Measurements from ENCODE around the gene HS6ST2.

HS6ST2 gene

DNA sequence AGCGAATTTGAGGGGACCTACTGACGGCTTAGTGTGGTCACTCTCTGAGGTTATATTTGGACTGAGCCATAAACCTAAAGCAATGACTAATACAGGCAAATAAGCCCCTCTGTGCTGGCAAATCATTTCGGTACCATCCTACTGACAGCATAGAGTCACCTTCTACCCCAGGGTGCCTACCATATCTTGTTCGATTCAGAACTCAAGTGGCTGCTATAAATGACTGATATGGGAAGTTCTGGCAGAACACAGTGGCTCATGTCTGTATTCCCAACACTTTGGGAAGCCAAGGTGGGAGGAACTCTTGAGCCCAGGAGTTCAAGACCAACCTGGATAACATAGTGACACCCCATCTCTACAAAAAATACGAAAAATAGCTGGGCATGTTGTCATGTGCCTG lies 243.5 kb downstream of the HS6ST2 start:
- ChIA-PET CTCF (interaction anchor here (1.1 kb wide), 1 partner anchor 80 kb away, joined by 3 read pairs; no protein-coding TSS in a partner anchor), POLR2A (no interaction called here)
- H3K9me3 ChIP-seq (ENCODE audit: control insufficient read depth, insufficient read depth, low read depth, low read length), result no peaks in the 10 kb centered on the region
- TF ChIP-seq, protein P1, sequence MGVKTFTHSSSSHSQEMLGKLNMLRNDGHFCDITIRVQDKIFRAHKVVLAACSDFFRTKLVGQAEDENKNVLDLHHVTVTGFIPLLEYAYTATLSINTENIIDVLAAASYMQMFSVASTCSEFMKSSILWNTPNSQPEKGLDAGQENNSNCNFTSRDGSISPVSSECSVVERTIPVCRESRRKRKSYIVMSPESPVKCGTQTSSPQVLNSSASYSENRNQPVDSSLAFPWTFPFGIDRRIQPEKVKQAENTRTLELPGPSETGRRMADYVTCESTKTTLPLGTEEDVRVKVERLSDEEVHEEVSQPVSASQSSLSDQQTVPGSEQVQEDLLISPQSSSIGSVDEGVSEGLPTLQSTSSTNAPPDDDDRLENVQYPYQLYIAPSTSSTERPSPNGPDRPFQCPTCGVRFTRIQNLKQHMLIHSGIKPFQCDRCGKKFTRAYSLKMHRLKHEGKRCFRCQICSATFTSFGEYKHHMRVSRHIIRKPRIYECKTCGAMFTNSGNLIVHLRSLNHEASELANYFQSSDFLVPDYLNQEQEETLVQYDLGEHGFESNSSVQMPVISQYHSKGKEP (tag by site-specific recombination; IDR thresholded peaks at IDR 0.05), result no peak
- no peak for TF ChIP-seq RBAK (tag by site-specific recombination; IDR thresholded peaks at IDR 0.05)
- TF ChIP-seq PRDM1 (tag by site-specific recombination; IDR thresholded peaks at IDR 0.05), result no peak
- TF ChIP-seq ZNF560 (tag by site-specific recombination; IDR thresholded peaks at IDR 0.05; ENCODE audit: borderline replicate concordance), result no peak
- no peak for TF ChIP-seq ZNF366 (tag by site-specific recombination; conservative IDR thresholded peaks at IDR 0.05)
- no peak overlapping the region for H3K27ac ChIP-seq (ENCODE audit: extremely low read depth, low read depth, low read length)
- no peak overlapping the region for H3K4me3 ChIP-seq (ENCODE audit: low read depth, low read length)
- H3K36me3 ChIP-seq (ENCODE audit: control insufficient read depth in 2 of 2, insufficient read depth in 1 of 2, low read length in 2 of 2), result no peaks in the 10 kb centered on the region
- H3K4me1 ChIP-seq (ENCODE audit: control insufficient read depth, insufficient read depth, low read length), result no peaks in the 10 kb centered on the region

DNA sequence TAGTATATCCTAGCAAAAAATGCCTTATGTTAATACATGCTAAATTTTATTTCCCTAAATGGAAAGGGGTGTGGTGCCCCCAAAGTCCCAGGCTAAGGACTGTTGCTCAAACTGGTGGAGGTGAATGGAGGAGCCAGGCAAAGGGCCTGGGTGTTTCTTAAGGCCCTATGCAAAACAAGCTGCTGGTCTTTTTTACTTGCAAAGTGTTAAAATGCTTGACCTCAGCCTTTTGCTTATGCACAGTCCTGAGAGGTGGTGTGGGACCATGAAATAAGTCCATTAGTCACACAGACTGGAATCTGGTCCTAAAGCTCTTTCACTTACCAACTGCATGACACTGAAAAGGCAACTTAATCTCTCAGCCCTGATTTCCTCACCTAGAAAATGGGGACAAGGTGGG lies 246.1 kb downstream of the HS6ST2 start:
- CTCF ChIA-PET, result interaction anchor here (0.5 to 0.7 kb wide), 4 partner anchors 59 to 1200 kb away, joined by 3 to 4 read pairs (median 4); no protein-coding TSS in a partner anchor
- H3K9me3 ChIP-seq (ENCODE audit: control insufficient read depth, insufficient read depth, low read depth, low read length), result no peaks in the 10 kb centered on the region
- H3K4me3 ChIP-seq (ENCODE audit: low read depth, low read length), result no peak overlapping the region
- H3K4me1 ChIP-seq (ENCODE audit: control insufficient read depth, insufficient read depth, low read length), result no peaks in the 10 kb centered on the region
- TF ChIP-seq IKZF3 (tag by site-specific recombination; IDR thresholded peaks at IDR 0.05) (no peak), ZNF843 (tag by site-specific recombination; IDR thresholded peaks at IDR 0.05) (no peak), ZNF558 (tag by site-specific recombination; IDR thresholded peaks at IDR 0.05) (no peak), ZNF777 (tag by site-specific recombination; IDR thresholded peaks at IDR 0.05; ENCODE audit: borderline replicate concordance) (no peak), KLF16 (tag by site-specific recombination; IDR thresholded peaks at IDR 0.05) (no peak), ZNF302 (tag by site-specific recombination; IDR thresholded peaks at IDR 0.05; ENCODE audit: low read depth) (no peak), ZNF221 (tag by site-specific recombination; IDR thresholded peaks at IDR 0.05; ENCODE audit: borderline replicate concordance) (no peak), ZNF596 (tag by site-specific recombination; IDR thresholded peaks at IDR 0.05) (no peak), ZNF530 (tag by site-specific recombination; IDR thresholded peaks at IDR 0.05; ENCODE audit: low read depth) (no peak), YY1 (tag by site-specific recombination; IDR thresholded peaks at IDR 0.05) (no peak)
- TF ChIP-seq, protein P2, sequence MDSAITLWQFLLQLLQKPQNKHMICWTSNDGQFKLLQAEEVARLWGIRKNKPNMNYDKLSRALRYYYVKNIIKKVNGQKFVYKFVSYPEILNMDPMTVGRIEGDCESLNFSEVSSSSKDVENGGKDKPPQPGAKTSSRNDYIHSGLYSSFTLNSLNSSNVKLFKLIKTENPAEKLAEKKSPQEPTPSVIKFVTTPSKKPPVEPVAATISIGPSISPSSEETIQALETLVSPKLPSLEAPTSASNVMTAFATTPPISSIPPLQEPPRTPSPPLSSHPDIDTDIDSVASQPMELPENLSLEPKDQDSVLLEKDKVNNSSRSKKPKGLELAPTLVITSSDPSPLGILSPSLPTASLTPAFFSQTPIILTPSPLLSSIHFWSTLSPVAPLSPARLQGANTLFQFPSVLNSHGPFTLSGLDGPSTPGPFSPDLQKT (IDR thresholded peaks at IDR 0.05; ENCODE audit: borderline replicate concordance, low read depth, low read length), result no peak
- TF ChIP-seq, protein P3, sequence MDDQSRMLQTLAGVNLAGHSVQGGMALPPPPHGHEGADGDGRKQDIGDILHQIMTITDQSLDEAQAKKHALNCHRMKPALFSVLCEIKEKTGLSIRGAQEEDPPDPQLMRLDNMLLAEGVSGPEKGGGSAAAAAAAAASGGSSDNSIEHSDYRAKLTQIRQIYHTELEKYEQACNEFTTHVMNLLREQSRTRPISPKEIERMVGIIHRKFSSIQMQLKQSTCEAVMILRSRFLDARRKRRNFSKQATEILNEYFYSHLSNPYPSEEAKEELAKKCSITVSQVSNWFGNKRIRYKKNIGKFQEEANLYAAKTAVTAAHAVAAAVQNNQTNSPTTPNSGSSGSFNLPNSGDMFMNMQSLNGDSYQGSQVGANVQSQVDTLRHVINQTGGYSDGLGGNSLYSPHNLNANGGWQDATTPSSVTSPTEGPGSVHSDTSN (CRISPR knock-in tag; IDR thresholded peaks at IDR 0.05), result no peak
- TF ChIP-seq, protein P4, sequence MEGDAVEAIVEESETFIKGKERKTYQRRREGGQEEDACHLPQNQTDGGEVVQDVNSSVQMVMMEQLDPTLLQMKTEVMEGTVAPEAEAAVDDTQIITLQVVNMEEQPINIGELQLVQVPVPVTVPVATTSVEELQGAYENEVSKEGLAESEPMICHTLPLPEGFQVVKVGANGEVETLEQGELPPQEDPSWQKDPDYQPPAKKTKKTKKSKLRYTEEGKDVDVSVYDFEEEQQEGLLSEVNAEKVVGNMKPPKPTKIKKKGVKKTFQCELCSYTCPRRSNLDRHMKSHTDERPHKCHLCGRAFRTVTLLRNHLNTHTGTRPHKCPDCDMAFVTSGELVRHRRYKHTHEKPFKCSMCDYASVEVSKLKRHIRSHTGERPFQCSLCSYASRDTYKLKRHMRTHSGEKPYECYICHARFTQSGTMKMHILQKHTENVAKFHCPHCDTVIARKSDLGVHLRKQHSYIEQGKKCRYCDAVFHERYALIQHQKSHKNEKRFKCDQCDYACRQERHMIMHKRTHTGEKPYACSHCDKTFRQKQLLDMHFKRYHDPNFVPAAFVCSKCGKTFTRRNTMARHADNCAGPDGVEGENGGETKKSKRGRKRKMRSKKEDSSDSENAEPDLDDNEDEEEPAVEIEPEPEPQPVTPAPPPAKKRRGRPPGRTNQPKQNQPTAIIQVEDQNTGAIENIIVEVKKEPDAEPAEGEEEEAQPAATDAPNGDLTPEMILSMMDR (tag by site-specific recombination; IDR thresholded peaks at IDR 0.05), result no peak
- TF ChIP-seq, protein P5, sequence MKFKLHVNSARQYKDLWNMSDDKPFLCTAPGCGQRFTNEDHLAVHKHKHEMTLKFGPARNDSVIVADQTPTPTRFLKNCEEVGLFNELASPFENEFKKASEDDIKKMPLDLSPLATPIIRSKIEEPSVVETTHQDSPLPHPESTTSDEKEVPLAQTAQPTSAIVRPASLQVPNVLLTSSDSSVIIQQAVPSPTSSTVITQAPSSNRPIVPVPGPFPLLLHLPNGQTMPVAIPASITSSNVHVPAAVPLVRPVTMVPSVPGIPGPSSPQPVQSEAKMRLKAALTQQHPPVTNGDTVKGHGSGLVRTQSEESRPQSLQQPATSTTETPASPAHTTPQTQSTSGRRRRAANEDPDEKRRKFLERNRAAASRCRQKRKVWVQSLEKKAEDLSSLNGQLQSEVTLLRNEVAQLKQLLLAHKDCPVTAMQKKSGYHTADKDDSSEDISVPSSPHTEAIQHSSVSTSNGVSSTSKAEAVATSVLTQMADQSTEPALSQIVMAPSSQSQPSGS (tag by site-specific recombination; IDR thresholded peaks at IDR 0.05; ENCODE audit: low read depth), result no peak
- TF ChIP-seq, protein P6, sequence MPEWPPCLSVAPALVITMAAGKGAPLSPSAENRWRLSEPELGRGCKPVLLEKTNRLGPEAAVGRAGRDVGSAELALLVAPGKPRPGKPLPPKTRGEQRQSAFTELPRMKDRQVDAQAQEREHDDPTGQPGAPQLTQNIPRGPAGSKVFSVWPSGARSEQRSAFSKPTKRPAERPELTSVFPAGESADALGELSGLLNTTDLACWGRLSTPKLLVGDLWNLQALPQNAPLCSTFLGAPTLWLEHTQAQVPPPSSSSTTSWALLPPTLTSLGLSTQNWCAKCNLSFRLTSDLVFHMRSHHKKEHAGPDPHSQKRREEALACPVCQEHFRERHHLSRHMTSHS (tag by site-specific recombination; IDR thresholded peaks at IDR 0.05), result no peak
- no peak overlapping the region for H3K27ac ChIP-seq (ENCODE audit: extremely low read depth, low read depth, low read length)
- POLR2A ChIA-PET, result no interaction called here
- H3K36me3 ChIP-seq (ENCODE audit: control insufficient read depth in 2 of 2, insufficient read depth in 1 of 2, low read length in 2 of 2), result no peaks in the 10 kb centered on the region
